ENCODE data around the gene PPP1R14C. TPM values are rescaled to one million over a fixed set of nuclear protein-coding genes. Genes with fewer than 3 reads are reported as not detected.
"Not testable (repeated sequence)": the region's sequence is repeated elsewhere in the genome, so short reads cannot be mapped to it uniquely, and the experiment has no call there.

Gene PPP1R14C
- total and polyA plus RNA-seq, 2 experiments from 2014 or later: 106 to 190 TPM

DNA sequence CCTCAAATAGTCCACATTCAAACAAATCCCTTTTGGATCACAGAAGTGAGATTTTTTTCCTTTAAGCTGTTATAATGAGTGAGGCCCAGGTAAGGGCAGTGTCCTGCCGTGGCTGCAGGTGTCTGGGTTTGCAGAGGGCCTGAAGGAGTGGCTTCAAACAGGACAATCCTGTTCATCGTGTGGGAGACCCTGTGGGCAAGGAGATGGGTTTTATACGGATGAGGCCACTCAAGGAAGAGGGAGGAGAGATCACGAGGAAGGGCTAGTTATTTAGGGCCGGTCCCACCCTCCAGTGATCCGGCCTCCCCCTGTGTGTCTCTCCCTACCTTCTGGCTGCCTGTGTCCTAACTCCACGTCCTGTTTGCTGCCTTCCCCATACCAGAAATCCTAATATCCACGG lies 33.8 kb downstream of the PPP1R14C start:
- TF ChIP-seq CTCF (IDR thresholded peaks at IDR 0.05; ENCODE audit: low read depth, low read length): no peak
- DNase-seq (ENCODE audit: low read depth in 1 of 2, low spot score in 1 of 2): no peak
- H3K27me3 ChIP-seq: no peaks in the 10 kb centered on the region
- H3K4me1 ChIP-seq (ENCODE audit: low read depth): peaks cover 65% of the 10 kb centered on the region
- no peaks in the 10 kb centered on the region for H3K9me3 ChIP-seq (ENCODE audit: low read depth)
- H3K4me3 ChIP-seq: no peak overlapping the region
- H3K27ac ChIP-seq: peak overlapping the region; percentile 100
- H3K36me3 ChIP-seq: no peaks in the 10 kb centered on the region

- DNase-seq (ENCODE audit: low read depth in 1 of 2, low spot score in 1 of 2): peak in 1 of 2 donors; percentile 88
- H3K9me3 ChIP-seq (ENCODE audit: low read depth): no peaks in the 10 kb centered on the region
- H3K4me1 ChIP-seq (ENCODE audit: low read depth): peaks cover 71% of the 10 kb centered on the region
- no peak overlapping the region for H3K4me3 ChIP-seq
- H3K27me3 ChIP-seq: no peaks in the 10 kb centered on the region
- no peak for TF ChIP-seq CTCF (IDR thresholded peaks at IDR 0.05; ENCODE audit: low read depth, low read length)
- H3K27ac ChIP-seq: peak overlapping the region; percentile 100
- H3K36me3 ChIP-seq: no peaks in the 10 kb centered on the region
Measured at GRCh38 chr6:150177259-150177951, 34.6 kb downstream of the PPP1R14C start.

DNA sequence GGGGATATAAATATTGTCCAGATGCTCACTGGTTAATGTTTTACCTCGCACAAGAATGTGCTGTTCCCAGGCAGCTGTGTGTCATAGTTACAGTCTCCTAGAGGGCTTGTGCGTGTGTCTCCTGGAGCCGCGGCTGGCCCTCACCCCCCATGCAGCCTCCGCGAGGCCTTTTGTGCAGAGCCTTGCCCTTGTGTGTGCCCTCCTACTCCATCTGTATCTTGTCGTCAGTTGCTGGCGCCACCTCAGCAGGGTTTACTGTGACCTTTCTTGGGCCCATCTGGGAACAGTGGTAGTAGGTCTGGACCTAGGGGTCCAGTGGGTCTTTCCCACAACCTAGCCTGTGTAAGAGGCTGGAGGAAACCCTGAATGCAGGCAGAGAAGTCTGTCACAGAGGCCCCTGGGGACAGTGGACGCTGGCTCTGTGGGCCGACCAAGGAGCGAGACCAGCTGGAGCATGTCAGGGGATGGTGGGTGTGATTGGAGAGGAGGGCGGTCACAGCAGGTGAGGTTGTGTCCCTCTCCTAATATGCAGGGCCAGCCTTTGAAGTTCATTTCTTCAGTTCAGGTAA lies 35.2 kb downstream of the PPP1R14C start:
- H3K4me3 ChIP-seq: no peak overlapping the region
- peak overlapping the region; percentile 100 for H3K27ac ChIP-seq
- peak in 1 of 2 donors; percentile 71 for DNase-seq (ENCODE audit: low read depth in 1 of 2, low spot score in 1 of 2)
- H3K4me1 ChIP-seq (ENCODE audit: low read depth): peaks cover 67% of the 10 kb centered on the region
- TF ChIP-seq CTCF (IDR thresholded peaks at IDR 0.05; ENCODE audit: low read depth, low read length): no peak
- H3K36me3 ChIP-seq: no peaks in the 10 kb centered on the region
- H3K9me3 ChIP-seq (ENCODE audit: low read depth): no peaks in the 10 kb centered on the region
- H3K27me3 ChIP-seq: no peaks in the 10 kb centered on the region

DNA sequence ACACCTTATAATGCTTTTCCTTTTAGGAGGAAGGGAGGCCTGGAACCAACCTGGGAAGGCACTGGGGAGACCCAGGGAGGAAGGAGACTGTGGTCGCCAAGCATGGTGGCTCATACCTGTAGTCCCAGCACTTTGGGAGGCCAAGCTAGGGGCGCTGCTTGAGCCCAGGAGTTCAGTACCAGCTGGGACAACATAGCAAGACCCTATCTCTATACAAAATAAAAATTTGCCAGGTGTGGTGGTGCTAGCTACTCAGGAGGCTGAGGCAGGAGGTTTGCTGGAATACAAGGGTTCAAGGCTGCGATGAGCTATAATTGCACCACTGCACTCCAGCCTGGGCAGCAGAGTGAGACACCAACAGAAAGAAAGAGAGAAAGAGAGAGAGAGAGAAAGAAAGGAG lies 36.2 kb downstream of the PPP1R14C start:
- Histone ChIP-seq H3K27me3 (no peaks in the 10 kb centered on the region), H3K4me1 (ENCODE audit: low read depth) (peaks cover 67% of the 10 kb centered on the region), H3K4me3 (no peak overlapping the region), H3K36me3 (no peaks in the 10 kb centered on the region), H3K27ac (peak overlapping the region; percentile 100), H3K9me3 (ENCODE audit: low read depth) (no peaks in the 10 kb centered on the region)
- no peak for TF ChIP-seq CTCF (IDR thresholded peaks at IDR 0.05; ENCODE audit: low read depth, low read length)
- DNase-seq (ENCODE audit: low read depth in 1 of 2, low spot score in 1 of 2): no peak

DNA sequence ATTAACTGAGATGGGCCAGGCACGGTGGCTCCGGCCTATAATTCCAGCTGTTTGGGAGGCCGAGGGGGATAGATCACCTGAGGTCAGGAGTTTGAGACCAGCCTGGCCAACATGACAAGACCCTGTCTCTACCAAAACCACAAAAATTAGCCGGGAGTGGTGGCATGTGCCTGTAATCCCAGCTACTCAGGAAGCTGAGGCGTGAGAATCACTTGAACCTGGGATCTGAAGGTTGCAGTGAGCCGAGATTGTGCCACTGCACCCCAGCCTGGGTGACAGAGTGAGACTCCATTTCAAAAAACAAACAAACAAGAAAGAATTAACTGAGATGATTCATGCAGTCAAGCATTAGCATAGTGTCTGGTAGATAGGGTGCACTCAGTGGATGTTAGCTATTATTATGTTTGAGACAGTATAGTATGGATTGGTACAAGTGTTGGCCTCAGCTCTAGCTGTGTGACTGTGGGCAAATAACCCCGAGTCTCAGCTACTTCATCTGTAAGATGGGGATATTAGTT lies 37.1 kb downstream of the PPP1R14C start:
- H3K27me3 ChIP-seq; DNase-seq (ENCODE audit: low read depth in 1 of 2, low spot score in 1 of 2); H3K9me3 ChIP-seq (ENCODE audit: low read depth); H3K4me3 ChIP-seq; H3K36me3 ChIP-seq: not testable (repeated sequence)
- Histone ChIP-seq H3K27ac (peak overlapping the region; percentile 100), H3K4me1 (ENCODE audit: low read depth) (peaks cover 62% of the 10 kb centered on the region)

GRCh38 chr6:150180517-150180916 lies 37.7 kb downstream of the PPP1R14C start:
- H3K9me3 ChIP-seq (ENCODE audit: low read depth): no peaks in the 10 kb centered on the region
- H3K4me3 ChIP-seq: no peak overlapping the region
- peak overlapping the region; percentile 100 for H3K27ac ChIP-seq
- peaks cover 56% of the 10 kb centered on the region for H3K4me1 ChIP-seq (ENCODE audit: low read depth)
- DNase-seq (ENCODE audit: low read depth in 1 of 2, low spot score in 1 of 2): no peak
- H3K27me3 ChIP-seq: no peaks in the 10 kb centered on the region
- TF ChIP-seq CTCF (IDR thresholded peaks at IDR 0.05; ENCODE audit: low read depth, low read length): no peak
- no peaks in the 10 kb centered on the region for H3K36me3 ChIP-seq

Data from cardiac muscle cell (in vitro differentiated cells and primary cell).